Measurements from ENCODE around the gene C9.
A peak's percentile ranks its signal among the peaks of the same experiment; 100 is the strongest.
"Not testable (repeated sequence)": the region's sequence is repeated elsewhere in the genome, so short reads cannot be mapped to it uniquely, and the experiment has no call there.

The C9 gene

GRCh38 chr5:39364367-39364766 is at the start of gene C9:
TSS of gene C9 (minus strand) at chr5:39364495. CDS start at chr5:39364464, 31 bp downstream.
- DNase-seq, result no peak

GRCh38 chr5:39413771-39414170 is 49.5 kb upstream of the C9 start:
- no peak for DNase-seq

GRCh38 chr5:39412721-39413394 is 48.6 kb upstream of the C9 start:
- no peak for DNase-seq

- DNase-seq, result no peak
These were observed 47.7 kb upstream of the C9 start for GRCh38 chr5:39411985-39412384.

- DNase-seq, result no peak
These were observed 46.8 kb upstream of the C9 start for GRCh38 chr5:39411061-39411460.

GRCh38 chr5:39409033-39409432 is 44.7 kb upstream of the C9 start:
- DNase-seq, result no peak

GRCh38 chr5:39405083-39405843 is 41.0 kb upstream of the C9 start:
- DNase-seq, result no peak

GRCh38 chr5:39403761-39404160 is 39.5 kb upstream of the C9 start:
- not testable (repeated sequence) for DNase-seq

GRCh38 chr5:39402140-39402539 is 37.8 kb upstream of the C9 start:
- DNase-seq, result not testable (repeated sequence)

GRCh38 chr5:39400713-39401578 is 36.7 kb upstream of the C9 start:
- DNase-seq, result no peak

- DNase-seq, result no peak
These were observed 35.1 kb upstream of the C9 start for GRCh38 chr5:39399135-39400036.

GRCh38 chr5:39396843-39397242 is 32.5 kb upstream of the C9 start:
- no peak for DNase-seq

- DNase-seq, result no peak
These were observed 31.2 kb upstream of the C9 start for GRCh38 chr5:39395521-39395920.

- no peak for DNase-seq
These were observed 30.7 kb upstream of the C9 start for GRCh38 chr5:39394946-39395345.

GRCh38 chr5:39390945-39391344 is 26.6 kb upstream of the C9 start:
- no peak for DNase-seq

- no peak for DNase-seq
These were observed 23.0 kb upstream of the C9 start for GRCh38 chr5:39387293-39387692.

GRCh38 chr5:39384271-39384670 is 20.0 kb upstream of the C9 start:
- DNase-seq, result no peak

- no peak for DNase-seq
These were observed 17.1 kb upstream of the C9 start for GRCh38 chr5:39381376-39381775.

- no peak for DNase-seq
These were observed 15.4 kb upstream of the C9 start for GRCh38 chr5:39379693-39380092.

- no peak for DNase-seq
These were observed 13.3 kb upstream of the C9 start for GRCh38 chr5:39377613-39378012.

- peak; percentile 44 for DNase-seq
These were observed 12.0 kb upstream of the C9 start for GRCh38 chr5:39376293-39376714.

GRCh38 chr5:39373791-39374190 is 9.5 kb upstream of the C9 start:
- DNase-seq, result no peak

- no peak for DNase-seq
These were observed 7.0 kb upstream of the C9 start for GRCh38 chr5:39371367-39371635.
